Heart left ventricle (tissue), 16 donors: ENCODE results near the gene FAM170B. TPM values are rescaled to one million over a fixed set of nuclear protein-coding genes. Genes with fewer than 3 reads are reported as not detected.

Experiments
- ATAC-seq, 4 donors: fragments of 200-7000 bp; cut with Tn5 transposase; one replicate each; pipeline ENCODE4 v1.9.1; 2020 to 2022; ENCODE audit warnings: moderate library complexity in 4 of 4, mild to moderate bottlenecking in 3 of 4, moderate number of reproducible peaks in 1 of 4
- DNase-seq, 5 donors: peaks; one replicate each; pipeline ENCODE4 v3.0.0-alpha.2; 2020
- H3K27ac ChIP-seq, 12 donors: fragments of 200-600 bp; sonication (generic) in 4 of 12; one replicate each; pipeline versions ENCODE4 v1.5.0 to v1.8.0; 2016 to 2022; ENCODE audit warnings: mild to moderate bottlenecking in 2 of 12
- H3K27me3 ChIP-seq, 9 donors: fragments of 200-600 bp; sonication (generic) in 2 of 9; one replicate each; pipeline versions ENCODE4 v1.5.1 to v1.8.0; 2016 to 2022; ENCODE audit warnings: mild to moderate bottlenecking in 3 of 9
- H3K36me3 ChIP-seq, 9 donors: fragments of 200-600 bp; sonication (generic) in 2 of 9; one replicate each; pipeline versions ENCODE4 v1.5.0 to v1.8.0; 2018 to 2022; ENCODE audit warnings: mild to moderate bottlenecking in 2 of 9
- H3K4me1 ChIP-seq, 12 donors: fragments of 200-600 bp; sonication (generic) in 4 of 12; one replicate each; pipeline versions ENCODE4 v1.5.0 to v1.8.0; 2016 to 2022; ENCODE audit warnings: mild to moderate bottlenecking in 3 of 12
- H3K4me3 ChIP-seq, 12 donors: fragments of 200-600 bp; sonication (generic) in 4 of 12; one replicate each; pipeline versions ENCODE4 v1.5.0 to v1.8.0; 2017 to 2022; ENCODE audit warnings: mild to moderate bottlenecking in 9 of 12, moderate library complexity in 4 of 12
- H3K9me3 ChIP-seq, 12 donors: fragments of 200-600 bp; sonication (generic) in 4 of 12; one replicate each; pipeline versions ENCODE4 v1.5.0 to v1.8.0; 2016 to 2022; ENCODE audit warnings: mild to moderate bottlenecking in 1 of 12
- POLR2A ChIP-seq, 2 donors: fragments of 450-650 bp; IDR thresholded peaks; one replicate each; pipeline ENCODE4 v1.6.1; 2017; ENCODE audit warnings: antibody characterized with exemption in 2 of 2, mild to moderate bottlenecking in 2 of 2, moderate library complexity in 2 of 2
- WGBS, 4 donors: extraction: QIAGEN DNeasy Blood & Tissue Kit in 2 of 4; methylation state at CpG; one replicate each; pipeline versions ENCODE4 v1.1.5 to v1.1.7; 2013 to 2018; 5-methylcytosine and 5-hydroxymethylcytosine counted together
- intact Hi-C, 10 donors: fragments of 100-400 bp; cut with DNase I; formaldehyde crosslinking; loops; one replicate each; pipeline versions ENCODE4 v1.11.1 to v1.14.2; 2022
- polyA plus RNA-seq, 2 donors: library from polyadenylated mRNA; stranded (reverse); fragments of 200-250 nt; gene quantifications; one replicate each; pipeline ENCODE4 v1.2.3, GENCODE V29; 2013
- total RNA-seq, 9 donors: library from RNA; depleted of rRNA in 2 of 9; stranded (reverse); fragments of >200 nt in 2 of 9; fragmentation: NEBNext Ultra II Directional in 3 of 9; extraction: Animal tissue kit (Norgen Biotek cat#: 25700) in 3 of 9; gene quantifications; one replicate each; pipeline versions ENCODE4 v1.1.0 to v1.2.4, GENCODE V29; 2016 to 2023
- TF ChIP-seq, protein P1 (sequence below), 12 donors: fragments of 200-600 bp; sonication (generic) in 4 of 12; IDR thresholded peaks; one replicate each; pipeline versions ENCODE4 v1.5.0 to v1.8.0; 2018 to 2022; ENCODE audit warnings: antibody characterized with exemption in 12 of 12, mild to moderate bottlenecking in 5 of 12
- donor health status: ischemic (EF 13 %, LVEDD 7.1; RV severe dilation, severe dysfunction).
- donor health status: healthy with polysubstance abuse.
- donor health status: DM: no; HTN: yes; CAD: no.
- donor health status: DM: no; HTN: no; CAD: no.
- donor health status: ischemic (EF 25% LVEDD 6.9; RV normal size, moderate dysfunction).
- donor health status: ischemic (EF 25% LVEDD 5.7; RV mildly dilated, moderate dysfunction).
- donor health status: healthy.
- donor health status: DM: yes; HTN: yes; CAD: no.
- donor health status: ischemic (EF 35%, LVEDD 5.7; RV mildly dilated, moderate dysfunction).
- donor health status: nonischemic (EF 11% LVEDD 7.7; RV severe dilation, severe dysfunction).
- donor health status: DM: yes; HTN: yes; CAD: no.
- donor health status: PGD.
- donor health status: ischemic (EF 29% LVEDD 5.4; RV normal size, mild dysfunction).
- donor health status: nonischemic (EF 23%, LVEDD 6.1; RV moderate dilation, normal function).

FAM170B gene
- total and polyA plus RNA-seq, 11 donors: not detected

DNA sequence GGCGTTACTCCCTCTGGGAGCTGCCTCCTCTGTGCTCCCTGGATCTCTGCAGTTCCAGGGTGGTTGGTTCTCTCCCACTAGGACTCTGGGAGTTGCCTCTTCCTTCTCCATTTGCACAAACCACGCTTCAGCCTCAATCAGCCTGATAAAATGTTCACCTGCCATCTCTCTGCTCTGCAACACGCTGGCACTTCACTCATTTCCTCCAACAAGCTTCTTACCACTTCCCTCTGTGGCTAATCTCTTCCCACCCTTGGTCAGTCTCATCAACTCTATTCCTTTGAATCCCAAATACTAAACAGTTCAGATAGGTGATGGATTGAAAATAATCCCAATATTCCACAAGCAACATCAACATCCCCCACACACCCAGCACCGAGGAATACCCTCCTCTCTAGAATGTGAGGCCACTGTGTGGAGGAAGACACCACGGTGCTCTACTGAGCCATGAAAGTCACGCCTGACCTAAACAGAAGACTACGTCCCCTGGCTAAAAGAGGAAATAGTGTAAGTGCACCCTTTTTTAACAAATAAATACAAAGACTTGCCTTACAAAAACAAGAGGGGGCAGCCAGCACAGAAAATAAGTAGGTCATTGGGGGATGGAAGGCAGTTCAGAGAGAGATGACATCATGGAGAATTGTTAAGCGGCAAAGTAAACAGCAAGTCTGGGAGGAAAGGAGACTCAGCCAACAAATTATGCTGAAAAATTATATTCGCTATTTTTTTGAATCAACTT is 1.9 kb upstream of the FAM170B start:
- Histone ChIP-seq H3K27me3 (no peaks in the 10 kb centered on the region), H3K4me1 (peaks cover 0 to 41% (median 25%) of the 10 kb centered on the region in 12 donors), H3K36me3 (no peaks in the 10 kb centered on the region), H3K27ac (peak overlapping the region in 7 of 12 donors; percentile 2 to 66 (median 37)), H3K9me3 (peaks cover 0 to 5% (median 0%) of the 10 kb centered on the region in 12 donors), H3K4me3 (no peak overlapping the region)
- TF ChIP-seq POLR2A (IDR thresholded peaks at IDR 0.05): no peak
- TF ChIP-seq, protein P1, sequence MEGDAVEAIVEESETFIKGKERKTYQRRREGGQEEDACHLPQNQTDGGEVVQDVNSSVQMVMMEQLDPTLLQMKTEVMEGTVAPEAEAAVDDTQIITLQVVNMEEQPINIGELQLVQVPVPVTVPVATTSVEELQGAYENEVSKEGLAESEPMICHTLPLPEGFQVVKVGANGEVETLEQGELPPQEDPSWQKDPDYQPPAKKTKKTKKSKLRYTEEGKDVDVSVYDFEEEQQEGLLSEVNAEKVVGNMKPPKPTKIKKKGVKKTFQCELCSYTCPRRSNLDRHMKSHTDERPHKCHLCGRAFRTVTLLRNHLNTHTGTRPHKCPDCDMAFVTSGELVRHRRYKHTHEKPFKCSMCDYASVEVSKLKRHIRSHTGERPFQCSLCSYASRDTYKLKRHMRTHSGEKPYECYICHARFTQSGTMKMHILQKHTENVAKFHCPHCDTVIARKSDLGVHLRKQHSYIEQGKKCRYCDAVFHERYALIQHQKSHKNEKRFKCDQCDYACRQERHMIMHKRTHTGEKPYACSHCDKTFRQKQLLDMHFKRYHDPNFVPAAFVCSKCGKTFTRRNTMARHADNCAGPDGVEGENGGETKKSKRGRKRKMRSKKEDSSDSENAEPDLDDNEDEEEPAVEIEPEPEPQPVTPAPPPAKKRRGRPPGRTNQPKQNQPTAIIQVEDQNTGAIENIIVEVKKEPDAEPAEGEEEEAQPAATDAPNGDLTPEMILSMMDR (IDR thresholded peaks at IDR 0.05): peak in 2 of 12 donors; percentile 26 to 31
- DNase-seq (no peak), ATAC-seq (peak in 2 of 4 donors; percentile 52 to 70)
- 47 to 68% (median 61%) methylated on average over 9 of the region's 9 CpGs for WGBS, 4 donors
- intact Hi-C loops: no loop called here

DNA sequence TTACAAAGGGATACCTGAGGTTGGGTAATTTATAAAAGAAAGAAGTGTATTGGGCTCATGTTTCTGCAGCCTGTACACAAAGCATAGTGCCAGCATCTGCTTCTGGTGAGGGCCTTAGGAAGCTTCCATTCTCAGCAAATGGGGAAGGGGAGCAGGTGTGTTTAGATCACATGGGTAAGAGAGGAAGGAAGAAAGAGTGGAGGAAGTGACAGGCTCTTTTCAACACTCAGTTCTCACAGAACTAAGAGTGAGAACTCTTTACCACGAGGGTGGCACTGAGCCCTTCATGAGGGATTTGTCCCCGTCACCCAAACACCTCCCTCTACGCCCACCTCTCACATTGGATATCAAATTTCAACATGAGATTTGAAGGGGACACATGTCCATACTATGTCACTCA is 506 bp upstream of the FAM170B start:
- Histone ChIP-seq H3K4me1 (peaks cover 0 to 30% (median 15%) of the 10 kb centered on the region in 12 donors), H3K36me3 (no peaks in the 10 kb centered on the region), H3K27ac (no peak overlapping the region), H3K27me3 (no peaks in the 10 kb centered on the region), H3K4me3 (no peak overlapping the region), H3K9me3 (peaks cover 0 to 5% (median 0%) of the 10 kb centered on the region in 12 donors)
- TF ChIP-seq POLR2A (IDR thresholded peaks at IDR 0.05): no peak
- TF ChIP-seq, protein P1 (IDR thresholded peaks at IDR 0.05): no peak
- ATAC-seq: no peak
- intact Hi-C loops: no loop called here
- WGBS, 4 donors: 59 to 76% (median 62%) methylated on average over 3 of the region's 3 CpGs
- DNase-seq: no peak

DNA sequence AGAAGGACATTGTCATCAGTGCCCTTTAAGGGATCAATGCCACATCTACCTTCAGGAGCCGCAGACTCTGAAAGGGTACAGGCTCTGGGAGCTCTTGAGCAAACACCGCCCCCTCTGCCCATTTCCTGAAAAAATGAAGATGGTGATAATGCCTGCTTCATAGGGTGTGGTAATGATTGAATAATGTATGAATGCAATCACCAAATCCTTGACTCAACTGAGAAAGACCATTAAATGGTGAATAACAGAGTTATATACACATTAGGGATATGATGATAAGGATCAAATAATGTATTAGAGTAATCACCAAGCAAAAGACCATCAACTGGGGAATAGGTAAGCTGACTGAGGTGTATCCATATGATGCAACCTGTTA is 1.5 kb downstream of the FAM170B start:
- intact Hi-C loops: no loop called here
- Histone ChIP-seq H3K27ac (no peak overlapping the region), H3K9me3 (peaks cover 0 to 5% (median 0%) of the 10 kb centered on the region in 12 donors), H3K36me3 (no peaks in the 10 kb centered on the region), H3K4me3 (no peak overlapping the region), H3K27me3 (no peaks in the 10 kb centered on the region), H3K4me1 (peaks cover 0 to 18% (median 7%) of the 10 kb centered on the region in 12 donors)
- TF ChIP-seq POLR2A (IDR thresholded peaks at IDR 0.05): no peak
- TF ChIP-seq, protein P1 (IDR thresholded peaks at IDR 0.05): no peak
- ATAC-seq (no peak), DNase-seq (no peak)
- WGBS, 4 donors: 92 to 100% (median 99%) methylated on average over 2 of the region's 2 CpGs

DNA sequence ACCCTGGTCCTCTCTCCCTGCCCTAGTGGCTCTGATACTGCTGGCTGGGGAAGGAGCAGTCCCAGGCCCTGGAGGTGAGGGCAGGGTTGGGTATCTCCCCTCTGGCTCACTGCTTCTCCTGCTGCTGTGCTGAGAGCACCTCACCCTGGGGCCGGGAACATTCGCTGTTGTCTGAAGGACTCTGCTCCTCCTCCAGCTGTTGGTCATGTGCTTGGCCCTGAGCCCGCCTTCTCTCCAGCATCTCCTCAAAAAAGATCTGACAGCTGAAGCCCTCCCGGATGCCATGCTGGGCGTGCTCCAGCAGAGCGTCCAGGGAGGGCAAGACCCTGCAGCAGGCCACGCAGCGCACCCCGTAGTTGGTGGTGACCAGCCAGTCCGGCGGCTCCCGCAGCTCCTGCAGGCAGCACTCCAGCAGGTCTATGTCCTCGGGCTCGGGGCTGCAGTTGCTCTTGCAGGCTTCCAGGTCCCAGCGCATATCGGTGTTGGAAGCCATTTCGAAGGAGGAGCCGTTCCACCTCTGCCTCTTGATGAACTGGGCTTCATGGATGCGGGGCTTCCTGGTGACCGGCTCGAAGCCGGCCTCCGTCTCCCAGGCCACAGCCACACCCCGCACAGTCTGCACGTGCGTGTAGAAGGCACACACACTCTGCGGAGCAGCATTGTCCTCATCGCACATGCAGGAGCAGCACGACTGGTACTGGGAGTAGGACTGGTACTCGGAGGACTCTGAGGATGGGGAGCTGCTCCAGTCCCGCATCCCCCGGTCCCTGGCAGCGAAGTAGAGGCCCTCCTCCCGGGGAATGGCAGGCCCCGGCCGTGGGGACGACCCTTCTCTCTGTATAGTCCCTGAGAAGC is 2.1 kb downstream of the FAM170B start:
- Histone ChIP-seq H3K4me3 (no peak overlapping the region), H3K4me1 (peaks cover 0 to 18% (median 7%) of the 10 kb centered on the region in 12 donors), H3K27ac (no peak overlapping the region), H3K27me3 (no peaks in the 10 kb centered on the region), H3K36me3 (no peaks in the 10 kb centered on the region), H3K9me3 (peaks cover 0 to 4% (median 0%) of the 10 kb centered on the region in 12 donors)
- intact Hi-C loops: no loop called here
- DNase-seq: peak in 3 of 5 donors; percentile 40 to 73 (median 69)
- peak in 3 of 4 donors; percentile 47 to 67 (median 53) for ATAC-seq
- TF ChIP-seq POLR2A (IDR thresholded peaks at IDR 0.05): no peak
- TF ChIP-seq, protein P1 (IDR thresholded peaks at IDR 0.05): no peak
- WGBS, 4 donors: 73 to 87% (median 81%) methylated on average over 21 to 37 of the region's 37 CpGs
